NCI-H187 treated with DMSO at 0.1 percent for 48 hours (cell line): ENCODE measurements around the gene GPR183.

Experiments
- DNase-seq: peaks from one replicate; lab custom pipeline; 2025; lab: John Stamatoyannopoulos, UW

Gene GPR183

DNA sequence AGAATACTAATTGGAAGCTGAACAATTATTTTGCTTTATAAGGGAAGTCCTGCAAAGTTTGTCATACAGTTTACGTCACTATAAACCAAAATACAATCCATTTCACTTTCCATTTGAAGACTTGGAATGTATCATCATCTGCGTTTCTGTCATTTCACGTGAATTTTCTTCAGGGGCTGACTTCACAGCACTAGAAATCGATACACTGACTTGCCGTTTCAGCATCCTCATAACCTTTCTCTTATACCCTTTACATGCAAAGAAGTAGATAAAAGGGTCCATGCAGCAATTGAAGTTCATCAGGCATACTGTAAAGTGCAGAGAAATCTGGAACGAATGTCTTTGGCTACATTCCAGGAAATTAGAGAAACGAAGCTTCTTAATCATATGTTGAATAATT is 12.2 kb downstream of the GPR183 start:
- no peak for DNase-seq

GRCh38 chr13:99294198-99294597 is 13.0 kb downstream of the GPR183 start:
- no peak for DNase-seq

DNA sequence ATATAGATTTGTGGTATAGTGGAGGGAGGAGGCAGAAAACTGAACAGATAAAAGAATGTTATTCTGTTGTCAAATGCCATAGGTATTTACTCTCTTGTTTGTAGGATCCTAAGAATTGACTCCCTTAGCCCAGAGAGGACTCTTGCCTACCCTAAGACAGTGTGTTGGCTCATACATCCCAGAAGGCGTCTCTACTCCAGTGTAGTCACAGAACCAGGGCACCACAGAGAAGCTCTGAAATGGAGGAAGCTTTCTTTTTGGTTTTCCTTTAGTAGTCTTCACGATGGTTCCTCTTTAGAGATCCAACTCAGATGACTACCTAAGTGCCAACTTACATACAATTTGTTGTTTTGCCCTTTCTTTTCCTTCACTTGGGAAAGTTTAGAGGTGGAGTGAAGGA is 14.0 kb downstream of the GPR183 start:
- DNase-seq, result no peak

GRCh38 chr13:99290894-99291293 is 16.3 kb downstream of the GPR183 start:
- DNase-seq, result no peak

DNA sequence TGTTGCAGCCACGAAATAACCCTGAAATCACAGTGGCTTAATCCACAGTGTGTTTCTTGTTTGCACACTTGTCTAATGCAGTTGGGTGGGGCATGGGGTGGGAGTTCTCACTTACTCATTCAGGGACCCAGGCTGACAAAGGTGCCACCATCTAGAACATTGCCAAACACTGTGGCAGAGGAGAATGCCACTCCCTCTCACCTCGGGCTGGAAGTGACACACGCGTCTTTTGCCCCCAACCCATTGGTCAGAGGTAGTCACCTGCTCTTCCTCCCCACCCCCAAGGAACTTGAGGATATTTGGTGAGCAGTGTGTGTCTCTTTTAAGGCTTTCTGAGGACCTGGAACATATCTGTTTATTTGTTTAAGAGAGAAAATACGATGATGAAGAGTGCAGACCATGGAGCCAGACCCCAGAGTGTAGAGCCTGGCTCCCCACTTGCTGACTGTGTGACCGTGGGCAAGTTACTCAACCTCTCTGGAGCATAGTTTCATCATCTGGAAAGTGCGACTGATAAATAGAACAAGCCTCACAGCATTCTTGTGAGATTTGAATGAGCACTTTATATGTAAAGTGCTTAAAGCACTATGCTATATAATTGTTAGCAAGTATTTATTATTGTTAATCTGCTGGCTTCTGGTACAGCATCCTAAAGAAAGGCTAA is 17.4 kb downstream of the GPR183 start:
- no peak for DNase-seq

- no peak for DNase-seq
Observed at GRCh38 chr13:99289271-99289670, 17.9 kb downstream of the GPR183 start.

DNA sequence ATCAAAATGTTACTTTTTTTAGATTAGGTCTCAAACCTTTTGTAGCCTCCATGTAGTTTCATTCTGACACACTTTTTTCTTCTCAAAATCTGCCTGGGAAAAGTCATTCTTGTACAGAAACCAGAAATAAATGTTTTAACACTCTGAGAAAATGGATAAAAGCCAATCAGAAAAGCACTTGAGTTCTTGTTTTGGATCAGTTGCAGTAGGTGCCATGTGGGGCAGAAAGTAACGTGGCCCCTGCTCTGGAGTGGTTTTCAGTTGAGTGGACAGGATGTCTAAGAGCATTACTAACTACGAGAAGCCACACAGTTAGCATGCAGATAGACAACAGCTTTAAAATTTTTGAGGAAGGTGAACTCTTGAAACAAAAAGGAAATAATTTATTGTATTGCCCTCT is 19.1 kb downstream of the GPR183 start:
- DNase-seq, result no peak

- no peak for DNase-seq
Observed at GRCh38 chr13:99287551-99287950, 19.6 kb downstream of the GPR183 start.

DNA sequence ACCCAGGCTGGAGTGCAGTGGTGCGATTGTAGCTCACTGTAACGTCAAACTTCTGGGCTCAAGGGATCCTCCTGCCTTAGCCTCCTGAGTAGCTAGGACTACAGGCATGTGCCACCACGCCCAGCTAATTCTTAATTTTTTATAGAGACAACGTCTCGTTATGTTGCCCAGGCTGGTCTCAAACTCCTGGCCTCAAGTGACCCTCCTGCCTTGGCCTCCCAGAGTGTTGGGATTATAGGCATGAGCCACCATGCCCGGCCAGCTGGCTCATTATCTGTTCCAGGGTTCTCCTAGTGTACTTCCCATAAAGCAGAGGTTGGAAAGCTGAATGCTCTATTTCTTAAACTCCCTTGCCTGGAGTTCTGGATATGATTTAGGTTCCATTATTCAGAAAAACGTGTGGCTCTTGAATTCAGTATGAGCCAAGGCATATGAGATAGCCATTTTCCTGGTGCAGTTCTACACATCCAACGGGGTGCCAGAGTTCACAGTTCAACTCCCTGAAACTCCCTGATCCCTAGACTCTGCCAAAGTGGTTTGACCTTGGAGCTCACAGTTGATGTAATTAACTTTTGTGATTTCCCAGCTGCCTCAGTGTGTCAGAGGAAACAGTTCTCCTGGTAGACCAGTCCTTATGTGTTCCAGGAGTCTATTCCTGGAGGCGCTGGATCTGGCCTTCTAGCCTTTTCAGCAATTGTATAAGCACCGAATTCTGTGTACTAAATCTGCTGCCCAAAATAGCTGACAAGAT is 21.6 kb downstream of the GPR183 start:
- no peak for DNase-seq

- no peak for DNase-seq
Observed at GRCh38 chr13:99282264-99283231, 24.7 kb downstream of the GPR183 start.

- no peak for DNase-seq
Observed at GRCh38 chr13:99281811-99282263, 25.4 kb downstream of the GPR183 start.

GRCh38 chr13:99280166-99280565 is 27.0 kb downstream of the GPR183 start:
- DNase-seq, result no peak

- no peak for DNase-seq
Observed at GRCh38 chr13:99279637-99280036, 27.6 kb downstream of the GPR183 start.

GRCh38 chr13:99278843-99279242 is 28.4 kb downstream of the GPR183 start:
- DNase-seq, result no peak

GRCh38 chr13:99278200-99278599 is 29.0 kb downstream of the GPR183 start:
- no peak for DNase-seq

DNA sequence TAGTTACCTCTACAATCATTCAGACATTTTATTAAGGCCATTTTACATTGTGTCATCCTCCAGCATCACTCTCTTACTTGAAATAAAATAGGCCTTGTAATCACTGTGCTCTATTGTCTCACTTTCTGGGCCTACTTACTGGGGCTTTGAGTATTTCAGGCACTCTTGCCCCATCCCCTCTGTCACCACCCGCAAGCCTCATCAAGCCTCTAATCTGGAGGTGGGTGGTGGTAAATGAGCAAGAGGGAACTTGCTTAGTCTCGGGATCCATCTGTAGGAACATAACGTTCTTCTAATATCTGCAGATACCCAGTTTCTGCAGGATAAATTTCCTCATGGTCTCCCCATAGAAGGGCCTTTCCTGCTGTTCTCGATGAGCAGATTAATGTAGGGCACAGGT is 29.6 kb downstream of the GPR183 start:
- DNase-seq, result no peak

- DNase-seq, result no peak
Observed at GRCh38 chr13:99276706-99277105, 30.5 kb downstream of the GPR183 start.

- no peak for DNase-seq
Observed at GRCh38 chr13:99275093-99275469, 32.1 kb downstream of the GPR183 start.

GRCh38 chr13:99273128-99273527 is 34.1 kb downstream of the GPR183 start:
- DNase-seq, result no peak

- no peak for DNase-seq
Observed at GRCh38 chr13:99272481-99272880, 34.7 kb downstream of the GPR183 start.

DNA sequence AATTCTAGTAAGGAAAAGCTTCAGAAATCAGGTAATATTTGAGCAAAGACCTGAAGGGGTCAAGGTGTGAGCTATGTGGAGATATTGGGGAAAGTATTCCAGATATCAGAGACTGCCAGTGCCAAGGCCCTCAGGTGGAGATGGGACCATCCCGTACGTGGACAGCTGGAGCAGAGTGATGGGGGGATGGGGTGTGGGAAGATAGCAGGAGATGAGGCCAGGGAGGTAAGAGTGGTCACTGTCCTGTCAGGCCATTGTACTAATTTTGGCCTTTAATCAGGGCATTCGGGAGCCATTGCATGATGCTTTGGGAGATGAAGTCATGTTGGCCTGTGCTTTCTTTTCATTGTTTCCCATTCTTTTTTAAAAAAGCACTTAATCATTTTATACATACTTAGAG is 36.0 kb downstream of the GPR183 start:
- no peak for DNase-seq

DNA sequence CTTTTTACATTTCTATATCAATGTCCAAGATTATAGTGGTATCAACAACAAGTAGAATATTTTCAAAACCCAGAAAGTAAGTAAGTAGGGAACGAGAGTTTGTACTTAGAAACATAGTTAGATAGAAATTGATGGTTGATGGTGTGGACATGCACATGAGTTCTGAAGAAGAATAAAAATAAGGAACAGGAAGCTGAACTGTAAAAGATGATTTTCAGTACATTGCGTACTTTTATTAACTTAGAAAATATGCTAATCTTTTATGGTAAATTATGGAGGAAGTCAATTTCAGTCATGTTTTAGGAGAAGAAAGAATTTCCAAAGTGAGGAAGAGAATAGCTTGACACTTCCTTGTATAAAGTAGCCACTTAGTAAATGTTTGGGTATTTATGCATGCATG is 36.7 kb downstream of the GPR183 start:
- DNase-seq, result no peak
